Tibial nerve (tissue), 3 donors: ENCODE measurements around the gene MANEAL.

ENCODE experiments used
- POLR2A ChIP-seq, 2 donors: fragments of 450-650 bp; IDR thresholded peaks; one replicate each; pipeline ENCODE4 v1.6.1; 2017; ENCODE audit warnings: antibody characterized with exemption in 2 of 2, mild to moderate bottlenecking in 2 of 2, moderate library complexity in 2 of 2
- TF ChIP-seq, protein P1 (sequence below), 5 experiments: fragments of 200-600 bp in 3 of 5; fragments of 450-650 bp in 2 of 5; sonication (generic) in 3 of 5; IDR thresholded peaks; one replicate each; pipeline ENCODE4 v1.5.1; 2016 to 2019; ENCODE audit warnings: antibody characterized with exemption in 5 of 5, mild to moderate bottlenecking in 3 of 5, moderate library complexity in 2 of 5

DNA sequence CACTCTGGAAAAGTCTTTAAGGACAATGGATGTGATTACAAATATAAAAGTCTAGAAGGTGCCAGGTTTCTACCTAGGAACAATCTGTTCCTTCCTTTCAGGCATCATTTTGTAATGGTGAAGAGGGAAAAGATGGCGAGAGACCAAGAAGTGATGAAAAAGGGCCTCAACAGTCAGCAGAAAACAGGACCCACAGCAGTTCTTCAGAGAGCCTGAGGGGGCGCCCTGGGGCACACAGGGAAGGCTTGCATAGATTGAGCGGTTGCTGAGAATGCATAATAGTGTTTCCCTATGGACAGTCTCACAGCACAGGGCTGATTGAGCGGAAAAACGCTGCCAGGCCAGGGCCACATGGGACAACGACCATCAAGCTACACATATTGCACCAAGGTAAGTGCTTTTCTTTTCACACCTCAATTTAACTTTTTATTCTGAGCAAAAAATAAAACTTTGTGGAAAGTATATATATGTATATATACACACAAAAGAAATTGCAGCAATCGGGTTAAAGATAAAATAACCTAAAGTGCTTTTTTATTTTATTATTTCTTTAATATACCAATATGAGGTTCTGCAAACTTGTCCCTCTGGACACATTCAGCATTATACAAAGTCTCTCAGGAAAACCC lies 17.5 kb downstream of the MANEAL start:
- no peak for TF ChIP-seq POLR2A (IDR thresholded peaks at IDR 0.05)
- TF ChIP-seq, protein P1, sequence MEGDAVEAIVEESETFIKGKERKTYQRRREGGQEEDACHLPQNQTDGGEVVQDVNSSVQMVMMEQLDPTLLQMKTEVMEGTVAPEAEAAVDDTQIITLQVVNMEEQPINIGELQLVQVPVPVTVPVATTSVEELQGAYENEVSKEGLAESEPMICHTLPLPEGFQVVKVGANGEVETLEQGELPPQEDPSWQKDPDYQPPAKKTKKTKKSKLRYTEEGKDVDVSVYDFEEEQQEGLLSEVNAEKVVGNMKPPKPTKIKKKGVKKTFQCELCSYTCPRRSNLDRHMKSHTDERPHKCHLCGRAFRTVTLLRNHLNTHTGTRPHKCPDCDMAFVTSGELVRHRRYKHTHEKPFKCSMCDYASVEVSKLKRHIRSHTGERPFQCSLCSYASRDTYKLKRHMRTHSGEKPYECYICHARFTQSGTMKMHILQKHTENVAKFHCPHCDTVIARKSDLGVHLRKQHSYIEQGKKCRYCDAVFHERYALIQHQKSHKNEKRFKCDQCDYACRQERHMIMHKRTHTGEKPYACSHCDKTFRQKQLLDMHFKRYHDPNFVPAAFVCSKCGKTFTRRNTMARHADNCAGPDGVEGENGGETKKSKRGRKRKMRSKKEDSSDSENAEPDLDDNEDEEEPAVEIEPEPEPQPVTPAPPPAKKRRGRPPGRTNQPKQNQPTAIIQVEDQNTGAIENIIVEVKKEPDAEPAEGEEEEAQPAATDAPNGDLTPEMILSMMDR (IDR thresholded peaks at IDR 0.05), result peak; percentile 48 to 76 (median 61)
